SK-N-MC (cell line): ENCODE measurements around the gene CRYGB.

Source experiments
- EZH2 ChIP-seq: fragments of 200-600 bp; sonication (generic); IDR thresholded peaks from one replicate; pipeline ENCODE4 v1.6.1; 2017; ENCODE audit warnings: antibody characterized with exemption
- POLR2AphosphoS5 ChIP-seq: IDR thresholded peaks from 2 replicates; pipeline ENCODE4 v1.6.1; 2012; ENCODE audit warnings: mild to moderate bottlenecking, low read depth, low read length, borderline replicate concordance

GRCh38 chr2:208195531-208195930 lies 49.6 kb upstream of the CRYGB start:
- TF ChIP-seq EZH2 (no peak), POLR2AphosphoS5 (no peak)
